Stimulated activated CD8-positive, alpha-beta memory T cell treated with anti-CD3 and anti-CD28 coated beads, Interleukin-7, amount 100 ng/mL, for 24 hours (primary cell): ENCODE data around the gene NEGR1.

Experiments used
- DNase-seq: peaks from one replicate; pipeline ENCODE4 v3.0.0-alpha.2; 2020; ENCODE audit warnings: low read depth

NEGR1 gene

GRCh38 chr1:71462247-71462646, 820.1 kb downstream of the NEGR1 start:
- no peak for DNase-seq

- DNase-seq: no peak
Observed at GRCh38 chr1:71461416-71461815, 820.9 kb downstream of the NEGR1 start.

DNA sequence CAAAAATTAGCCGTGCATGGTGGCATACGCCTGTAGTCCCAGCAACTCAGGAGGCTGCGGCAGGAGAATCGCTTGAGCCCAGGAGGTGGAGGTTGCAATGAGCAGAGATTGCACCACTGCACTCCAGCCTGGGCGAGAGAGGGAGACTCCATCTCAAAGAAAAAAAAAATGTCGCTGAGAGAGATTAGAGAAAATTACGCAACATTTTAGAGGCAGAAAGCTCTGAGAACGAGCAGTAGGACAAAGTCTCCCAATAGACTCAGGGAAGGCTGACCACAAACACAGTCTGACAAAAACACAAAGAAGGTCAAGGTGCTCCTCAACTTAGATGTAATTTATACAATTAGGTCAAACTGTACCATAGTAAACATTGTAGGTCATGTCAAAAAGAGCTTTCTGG, 833.9 kb downstream of the NEGR1 start:
- DNase-seq: no peak

- DNase-seq: no peak
Observed at GRCh38 chr1:71438626-71439025, 843.7 kb downstream of the NEGR1 start.

DNA sequence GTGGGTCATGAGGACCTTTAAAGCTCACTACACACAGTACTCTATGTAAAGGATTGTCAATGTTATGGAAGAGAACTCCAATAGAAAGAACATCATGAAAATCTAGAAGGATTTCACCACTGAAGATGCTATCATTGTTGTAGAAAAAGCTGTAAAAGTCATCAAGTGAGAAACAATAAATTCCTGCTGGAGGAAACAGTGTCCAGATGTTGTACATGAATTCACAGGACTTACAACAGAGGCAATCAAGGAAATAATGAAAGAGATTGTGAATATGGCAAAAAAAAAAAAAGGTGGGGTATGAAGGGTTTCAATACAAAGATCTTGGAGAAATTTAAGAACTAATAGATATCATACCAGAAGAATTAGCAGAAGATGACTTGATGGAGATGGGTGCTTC, 846.4 kb downstream of the NEGR1 start:
- DNase-seq: no peak

DNA sequence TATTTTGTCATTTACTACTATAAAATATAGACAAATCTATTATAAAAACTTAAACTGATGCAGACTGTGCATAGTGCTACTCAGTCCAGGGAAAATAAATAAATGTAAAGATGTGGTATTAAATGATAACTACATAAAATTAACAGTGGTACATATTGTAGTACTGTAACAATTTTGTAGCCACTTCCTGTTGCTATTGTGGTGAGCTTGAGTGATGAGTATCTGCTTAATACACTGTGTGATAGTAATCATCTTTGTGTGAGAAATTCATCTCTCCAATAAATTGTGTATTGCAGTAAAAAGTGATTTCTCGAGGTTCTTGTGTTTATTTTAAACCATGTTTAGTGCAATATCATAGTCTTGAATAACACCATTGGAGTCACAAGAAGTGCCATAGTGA, 848.1 kb downstream of the NEGR1 start:
- DNase-seq: no peak

DNA sequence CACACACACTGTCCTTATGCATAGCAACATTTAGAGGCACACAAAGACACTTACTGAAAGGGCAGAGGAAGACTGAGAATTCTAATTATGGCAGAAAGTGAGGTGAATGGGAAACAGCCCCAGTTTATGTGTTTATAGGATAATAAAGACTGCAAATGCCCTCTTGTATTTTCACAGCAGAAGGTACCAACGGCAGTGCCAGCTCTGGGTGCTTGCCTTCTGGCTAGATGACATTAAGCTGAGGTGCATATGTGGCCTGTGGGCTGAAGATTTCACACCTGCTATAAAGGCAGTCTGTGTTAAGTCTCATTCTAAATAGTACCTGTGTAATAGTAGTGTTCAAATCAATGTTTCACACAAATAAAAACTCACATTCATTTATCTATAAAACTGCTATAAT, 854.3 kb downstream of the NEGR1 start:
- DNase-seq: no peak

DNA sequence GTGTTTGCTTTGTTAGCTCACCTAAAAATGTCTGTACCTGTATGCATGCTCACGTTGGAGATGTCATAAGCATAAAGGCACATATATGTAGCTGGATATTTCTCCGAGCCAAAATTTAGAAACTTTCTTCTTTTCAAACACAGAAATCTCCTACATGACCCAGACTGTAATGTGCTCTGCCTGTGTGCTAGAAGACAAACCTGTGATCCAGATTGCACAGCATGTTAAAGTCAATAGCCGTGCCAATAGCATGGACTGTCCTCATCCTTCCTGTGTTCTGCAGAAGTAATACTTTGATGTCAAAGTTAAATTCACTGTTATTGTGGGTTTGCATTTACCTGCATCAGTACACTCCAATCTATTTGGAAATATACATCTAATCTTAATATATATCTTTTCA, 855.3 kb downstream of the NEGR1 start:
- no peak for DNase-seq

DNA sequence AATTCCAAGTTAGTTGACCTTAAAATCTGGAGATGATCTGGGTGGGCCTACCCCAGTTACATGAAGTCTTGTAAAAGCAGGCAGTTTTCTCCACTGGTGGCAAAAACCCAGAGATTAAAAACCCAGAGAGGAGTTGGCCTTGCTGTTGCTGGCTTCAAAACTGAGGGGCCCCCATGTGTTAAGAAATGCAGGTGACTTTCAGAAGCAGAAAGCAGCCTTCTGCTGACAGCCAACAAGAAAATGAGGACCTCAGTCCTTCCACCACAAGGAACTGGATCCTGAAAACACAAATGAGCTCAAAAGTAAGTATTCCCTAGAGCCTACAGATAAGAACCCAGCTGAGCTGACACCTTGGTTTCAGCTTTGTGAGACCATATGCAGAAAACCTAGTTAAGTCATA, 857.8 kb downstream of the NEGR1 start:
- no peak for DNase-seq

DNA sequence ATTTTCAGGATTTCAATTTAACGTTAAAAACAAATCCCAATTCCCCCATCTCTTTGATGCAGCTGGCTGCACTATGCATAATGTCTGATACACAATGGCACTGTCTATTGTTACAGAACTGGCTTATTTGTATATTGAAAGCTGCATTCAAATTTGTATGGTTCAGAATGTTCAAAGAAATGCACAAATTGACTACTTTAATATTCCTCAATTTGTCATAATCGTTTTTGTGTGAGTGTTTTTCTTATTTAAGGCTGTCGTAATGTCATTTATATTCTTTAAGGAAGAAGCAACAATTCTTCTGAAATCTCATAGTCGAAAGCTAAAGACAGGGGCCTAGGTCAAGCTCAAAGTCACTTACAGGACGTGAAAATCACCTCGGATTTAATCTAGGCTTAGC, 860.1 kb downstream of the NEGR1 start:
- DNase-seq: no peak

DNA sequence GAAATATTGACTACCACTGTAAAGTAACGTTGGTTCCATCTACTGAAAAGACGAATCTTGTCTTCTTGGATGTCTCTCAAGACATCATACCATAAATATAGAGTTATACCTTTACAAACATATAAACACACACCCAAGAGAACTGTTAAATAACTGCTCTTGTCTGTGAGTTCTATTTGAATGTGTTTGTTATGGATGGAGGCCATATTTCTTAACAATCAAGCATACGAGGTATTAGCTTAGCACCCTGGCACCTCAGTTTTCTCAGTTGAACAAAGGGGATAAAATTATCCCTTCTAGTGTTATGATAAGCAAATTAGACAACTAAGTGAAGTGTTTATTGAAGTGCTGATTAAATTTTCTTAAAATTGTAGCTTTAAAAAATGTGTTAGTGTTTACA, 864.9 kb downstream of the NEGR1 start:
- DNase-seq: no peak

DNA sequence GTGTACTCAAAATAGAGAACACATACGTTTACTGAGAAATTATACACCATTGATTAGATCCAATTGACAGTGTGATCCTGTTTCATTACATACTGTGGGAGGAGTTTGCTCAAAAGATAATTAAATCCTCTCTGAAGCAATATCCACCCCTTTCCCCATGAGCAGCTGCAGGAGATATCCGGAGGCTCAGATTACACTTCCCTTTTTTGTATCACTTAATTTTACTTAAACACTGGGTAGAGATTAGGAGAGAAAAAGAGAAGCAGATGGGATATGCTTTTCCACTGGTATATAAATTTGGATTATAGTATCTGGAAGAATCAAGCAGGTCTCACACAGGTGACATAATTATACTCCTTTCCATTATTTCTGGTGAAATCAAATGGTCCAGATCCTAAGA, 868.2 kb downstream of the NEGR1 start:
- DNase-seq: no peak

DNA sequence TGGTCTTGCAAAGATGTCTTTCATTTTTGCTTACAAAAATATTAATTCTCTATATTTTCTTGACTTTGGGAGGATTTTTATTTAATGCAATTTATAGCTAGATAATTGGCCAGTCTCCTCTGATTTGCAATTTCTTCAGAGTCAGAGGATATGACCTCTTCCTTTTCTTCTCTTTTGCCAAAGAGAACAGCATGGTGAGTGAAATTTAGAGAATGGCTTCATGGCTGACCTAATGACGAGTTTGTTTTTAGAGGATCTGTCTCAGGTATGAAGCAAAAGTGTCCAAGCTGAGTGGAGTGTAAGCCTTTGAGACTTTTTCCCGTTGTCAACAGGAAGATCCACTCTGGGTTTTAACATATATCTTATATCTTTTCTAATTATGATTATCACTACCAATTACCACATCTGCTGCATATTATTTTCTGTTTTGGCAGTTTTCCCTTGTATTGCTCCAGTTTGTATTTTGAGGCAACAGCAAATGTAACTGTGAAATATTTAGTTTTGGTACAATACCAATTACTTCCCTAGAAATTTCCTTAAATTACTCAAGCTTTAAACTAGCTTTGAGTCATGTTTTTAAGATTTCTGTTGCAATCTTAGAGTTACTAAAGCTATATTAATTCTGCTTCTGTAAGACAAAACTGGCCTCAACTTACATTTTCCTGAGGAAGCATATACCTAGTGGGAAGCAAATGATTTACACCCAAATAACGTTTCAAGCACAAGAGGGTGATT, 868.7 kb downstream of the NEGR1 start:
- DNase-seq: no peak

DNA sequence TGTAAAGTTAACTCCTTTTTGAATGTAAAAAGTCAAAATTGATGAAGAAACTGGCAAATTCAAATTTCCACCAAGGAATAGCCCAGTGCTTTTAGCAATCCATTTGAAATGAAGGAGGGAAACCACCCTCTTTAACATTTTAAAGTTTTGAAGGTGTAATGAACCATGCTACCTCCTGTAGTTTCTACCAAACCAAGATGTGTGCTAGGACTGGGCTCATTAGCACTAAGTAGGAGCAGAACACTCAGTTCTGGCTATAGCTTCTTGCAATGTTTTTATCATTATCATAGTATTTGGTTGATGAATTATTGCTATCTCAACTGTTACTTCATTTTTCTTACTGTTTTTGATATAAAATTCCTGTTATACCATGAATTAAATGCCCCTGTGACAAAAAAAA, 882.3 kb downstream of the NEGR1 start:
- no peak for DNase-seq

DNA sequence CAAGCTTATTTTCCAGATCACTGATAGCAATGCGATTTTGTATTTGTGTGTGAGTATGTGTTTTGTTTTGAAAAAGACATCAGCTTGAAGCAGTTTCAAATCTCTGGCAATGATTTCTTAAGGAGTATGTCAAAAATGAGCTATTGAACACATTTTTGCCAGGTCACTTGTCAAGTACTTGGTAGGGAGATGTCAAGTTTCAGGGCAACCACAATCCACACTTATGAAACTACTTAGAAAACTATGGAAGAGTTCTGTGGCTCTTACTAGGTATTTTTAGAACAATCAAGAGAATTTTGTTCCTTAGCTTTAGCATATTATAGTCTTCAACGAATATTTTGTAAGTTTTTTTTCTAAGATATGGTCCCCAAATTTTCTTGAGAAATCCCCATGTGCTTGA, 882.7 kb downstream of the NEGR1 start:
- DNase-seq: no peak

- no peak for DNase-seq
Observed at GRCh38 chr1:71393301-71393700, 889.0 kb downstream of the NEGR1 start.

DNA sequence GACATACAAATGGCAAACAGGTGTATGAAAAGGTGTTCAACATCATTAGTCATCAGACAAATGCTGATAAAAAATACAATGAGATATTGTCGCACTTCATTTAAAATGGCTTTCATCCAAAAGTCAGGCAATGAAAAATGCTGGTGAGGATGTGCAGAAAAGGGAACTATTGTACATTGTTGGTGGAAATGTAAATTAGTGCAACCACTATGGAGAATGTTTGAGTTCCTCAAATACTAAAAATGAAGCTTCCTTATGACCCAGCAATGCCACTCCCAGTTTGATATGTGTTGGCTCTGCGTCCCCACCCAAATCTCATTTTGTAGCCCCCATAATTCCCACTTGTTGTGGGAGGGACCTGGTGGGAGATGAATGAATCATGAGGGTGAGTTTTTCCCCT, 891.8 kb downstream of the NEGR1 start:
- no peak for DNase-seq

DNA sequence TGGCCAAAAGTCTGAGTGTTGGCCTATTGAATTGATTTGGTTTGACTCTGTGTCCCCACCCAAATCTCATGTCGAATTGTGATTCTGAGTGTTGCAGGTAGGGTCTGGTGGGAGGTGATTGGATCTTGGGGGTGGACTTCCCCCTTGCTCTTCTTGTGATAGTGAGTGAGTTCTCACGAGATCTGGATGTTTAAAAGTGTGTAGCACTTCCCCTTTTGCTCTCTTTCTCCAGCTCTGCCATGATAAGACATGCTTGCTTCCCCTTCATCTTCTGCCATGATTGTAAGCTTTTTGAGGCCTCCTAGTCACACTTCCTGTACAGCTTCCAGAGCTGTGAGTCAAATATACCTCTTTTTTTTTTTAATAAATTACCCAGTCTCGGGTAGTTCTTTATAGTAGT, 904.5 kb downstream of the NEGR1 start:
- no peak for DNase-seq

GRCh38 chr1:71372496-71372895, 909.8 kb downstream of the NEGR1 start:
- no peak for DNase-seq

- no peak for DNase-seq
Observed at GRCh38 chr1:71371581-71371980, 910.8 kb downstream of the NEGR1 start.

DNA sequence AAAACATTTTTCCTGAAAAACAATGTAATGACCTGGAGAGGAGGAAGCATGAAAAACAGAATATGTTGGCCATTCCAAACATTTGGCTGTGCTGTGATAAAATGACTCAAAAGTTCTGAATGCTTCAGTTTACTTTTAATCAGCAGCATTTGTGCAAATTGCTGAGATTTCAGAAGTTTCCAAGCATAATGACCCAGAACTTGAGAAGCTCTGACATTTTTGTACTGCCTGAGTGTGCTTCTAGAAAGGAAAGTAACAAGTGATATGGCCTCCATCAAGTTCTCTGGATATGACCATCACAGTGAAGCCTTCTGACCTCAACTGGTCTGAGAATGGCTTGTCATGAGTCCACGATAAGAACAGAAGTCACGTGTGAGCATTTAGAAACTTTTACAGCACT, 918.1 kb downstream of the NEGR1 start:
- no peak for DNase-seq

- no peak for DNase-seq
Observed at GRCh38 chr1:71362691-71363090, 919.6 kb downstream of the NEGR1 start.

- DNase-seq: no peak
Observed at GRCh38 chr1:71362076-71362475, 920.3 kb downstream of the NEGR1 start.

GRCh38 chr1:71357708-71358107, 924.6 kb downstream of the NEGR1 start:
- no peak for DNase-seq

DNA sequence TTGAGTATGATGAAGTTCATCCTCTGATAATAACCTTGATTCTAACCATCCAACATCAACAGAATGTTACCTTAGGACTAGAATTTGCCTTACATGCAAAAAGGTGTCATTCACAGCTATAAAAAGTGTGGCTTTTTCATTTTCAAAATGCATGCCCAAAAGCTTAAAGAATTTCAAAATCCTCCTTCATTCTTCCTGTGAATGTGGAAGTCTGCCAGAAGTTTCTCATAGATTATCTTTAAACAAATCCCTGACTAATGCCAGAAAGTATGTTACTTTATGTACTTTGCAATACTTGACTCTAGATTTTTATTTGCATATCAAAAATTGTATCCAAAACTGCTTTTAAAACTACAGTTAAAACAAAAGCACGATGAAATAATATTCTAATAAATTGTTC, 930.9 kb downstream of the NEGR1 start:
- no peak for DNase-seq
